ENCODE results near the gene IFI30.

The IFI30 gene

DNA sequence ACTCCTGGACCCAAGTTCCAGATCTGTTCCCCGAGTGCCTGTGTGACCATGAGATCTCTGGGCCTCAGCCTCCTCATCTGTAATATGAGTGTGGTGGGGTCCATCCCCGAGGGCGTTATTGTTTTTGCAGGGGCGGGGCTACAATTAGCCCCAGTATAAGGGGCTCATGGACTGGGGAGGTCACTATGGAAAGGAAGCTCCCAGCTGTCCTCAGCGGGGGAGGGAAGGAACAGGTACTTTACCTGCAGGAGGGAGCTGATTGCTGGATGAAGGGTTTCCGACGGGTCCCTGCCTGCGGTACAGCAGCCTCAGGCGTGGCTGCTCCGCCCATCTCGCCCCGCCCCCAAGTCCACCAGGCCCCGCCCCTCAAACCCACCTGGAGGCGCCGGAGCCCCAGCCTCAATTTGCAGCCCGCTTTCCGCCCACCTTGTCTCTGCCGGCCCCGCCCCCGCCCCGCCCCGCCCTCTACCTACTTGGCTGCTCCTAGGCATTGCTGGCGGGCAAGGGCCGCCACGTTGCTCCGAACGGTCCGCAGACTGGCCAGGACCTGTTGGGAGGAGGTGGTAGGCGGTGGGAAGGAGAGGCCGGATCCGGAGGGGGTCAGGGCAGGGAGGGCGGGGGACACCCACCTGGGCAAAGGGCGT lies 47.1 kb downstream of the IFI30 start:
- Histone ChIP-seq H3K27ac (ENCODE audit: low read depth, low read length) (no peak overlapping the region), H3K4me1 (ENCODE audit: control insufficient read depth, insufficient read depth, low read length) (peaks cover 6% of the 10 kb centered on the region; the same call in 1 of the 2 replicates), H3K36me3 (ENCODE audit: control insufficient read depth, insufficient read depth, low read length) (no peaks in the 10 kb centered on the region), H3K4me3 (ENCODE audit: low read depth, low read length) (peak overlapping the region; percentile 49; the same call in 1 of the 2 replicates), H3K27me3 (ENCODE audit: control insufficient read depth, insufficient read depth, low read length) (peaks cover 11% of the 10 kb centered on the region), H3K9ac (ENCODE audit: low read depth, low read length) (no peak overlapping the region), H3K9me3 (ENCODE audit: control insufficient read depth, insufficient read depth, low read length) (no peaks in the 10 kb centered on the region)

DNA sequence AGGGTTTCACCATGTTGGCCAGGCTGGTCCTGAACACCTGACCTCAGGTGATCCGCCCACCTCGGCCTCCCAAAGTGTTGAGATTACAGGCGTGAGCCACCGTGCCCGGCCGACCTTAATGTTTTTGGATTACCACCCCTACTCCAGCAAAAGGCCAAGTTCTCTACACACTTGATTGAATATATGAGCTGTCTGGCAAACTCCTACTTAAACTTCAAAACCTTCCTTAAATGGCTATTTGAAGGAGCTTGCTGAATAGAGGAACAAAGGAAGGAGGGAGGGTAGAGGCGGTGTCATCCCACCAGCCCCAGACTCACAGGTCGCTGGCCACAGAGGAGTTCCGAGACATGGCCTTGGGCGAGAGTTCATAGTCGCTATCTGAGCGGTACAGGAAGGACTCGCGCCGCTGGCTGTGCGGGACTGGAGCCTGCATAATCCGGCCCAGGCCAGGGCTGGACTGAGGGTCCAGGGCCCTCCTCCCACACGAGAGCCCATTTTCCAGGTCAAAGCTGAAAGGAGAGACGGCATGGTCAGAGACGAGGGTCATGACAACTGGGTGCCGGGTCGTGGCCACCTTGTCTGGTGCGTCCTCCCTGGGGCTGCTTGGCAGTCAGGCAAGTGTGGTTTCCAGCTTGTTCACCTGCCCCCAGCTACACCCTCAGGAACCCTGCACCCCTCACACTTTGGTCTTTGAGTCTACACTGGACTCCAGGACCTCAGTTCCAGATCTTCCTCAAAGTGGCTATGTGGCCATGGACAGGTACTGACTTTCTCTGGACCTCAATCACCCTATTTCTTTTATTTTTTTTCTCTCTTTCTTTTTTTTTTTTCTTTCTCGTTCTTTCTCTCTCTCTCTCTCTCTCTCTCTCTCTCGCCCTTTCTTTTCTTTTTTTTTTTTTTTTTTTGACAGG lies 48.5 kb downstream of the IFI30 start:
- Histone ChIP-seq H3K9me3 (ENCODE audit: control insufficient read depth, insufficient read depth, low read length) (no peaks in the 10 kb centered on the region), H3K27ac (ENCODE audit: low read depth, low read length) (no peak overlapping the region), H3K9ac (ENCODE audit: low read depth, low read length) (no peak overlapping the region), H3K36me3 (ENCODE audit: control insufficient read depth, insufficient read depth, low read length) (no peaks in the 10 kb centered on the region), H3K27me3 (ENCODE audit: control insufficient read depth, insufficient read depth, low read length) (peaks cover 24% of the 10 kb centered on the region), H3K4me3 (ENCODE audit: low read depth, low read length) (no peak overlapping the region), H3K4me1 (ENCODE audit: control insufficient read depth, insufficient read depth, low read length) (peaks cover 9% of the 10 kb centered on the region; the same call in 1 of the 2 replicates)

DNA sequence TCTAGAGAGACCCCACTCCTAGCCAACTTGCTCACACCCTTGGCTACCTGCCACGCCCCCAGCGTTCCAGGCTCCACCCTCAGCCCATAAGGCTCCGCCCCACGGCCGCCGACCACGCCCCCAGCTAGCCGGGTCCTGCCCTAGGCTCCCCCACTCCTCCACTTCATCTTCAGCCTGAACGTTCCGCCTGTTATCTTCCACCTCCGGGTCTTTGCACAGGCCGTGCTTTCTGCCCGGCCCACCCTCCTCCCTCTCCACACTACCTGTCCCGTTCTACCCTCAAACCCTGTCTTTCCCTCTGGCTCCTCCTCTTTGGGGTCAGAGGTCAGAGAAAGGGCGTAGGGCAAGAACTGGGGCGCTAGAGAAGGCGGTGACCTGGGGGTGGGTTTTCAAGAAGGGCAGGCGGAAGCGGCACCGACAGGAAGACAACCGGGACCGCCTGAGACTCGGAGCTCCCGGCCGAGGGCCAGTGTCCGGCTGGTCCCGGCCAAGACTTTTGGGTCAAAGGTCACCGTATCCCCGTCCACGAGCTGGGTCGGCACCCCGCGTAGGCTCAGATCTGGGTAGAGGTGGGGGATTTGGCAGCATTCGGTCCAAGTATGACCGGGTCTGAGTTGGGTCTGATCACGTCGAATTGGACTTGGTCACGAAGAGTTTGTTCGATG lies 50.4 kb downstream of the IFI30 start:
- H3K27ac ChIP-seq (ENCODE audit: low read depth, low read length), result peak overlapping the region; percentile 92
- peaks cover 9% of the 10 kb centered on the region; the same call in 1 of the 2 replicates for H3K4me1 ChIP-seq (ENCODE audit: control insufficient read depth, insufficient read depth, low read length)
- peaks cover 25% of the 10 kb centered on the region for H3K27me3 ChIP-seq (ENCODE audit: control insufficient read depth, insufficient read depth, low read length)

DNA sequence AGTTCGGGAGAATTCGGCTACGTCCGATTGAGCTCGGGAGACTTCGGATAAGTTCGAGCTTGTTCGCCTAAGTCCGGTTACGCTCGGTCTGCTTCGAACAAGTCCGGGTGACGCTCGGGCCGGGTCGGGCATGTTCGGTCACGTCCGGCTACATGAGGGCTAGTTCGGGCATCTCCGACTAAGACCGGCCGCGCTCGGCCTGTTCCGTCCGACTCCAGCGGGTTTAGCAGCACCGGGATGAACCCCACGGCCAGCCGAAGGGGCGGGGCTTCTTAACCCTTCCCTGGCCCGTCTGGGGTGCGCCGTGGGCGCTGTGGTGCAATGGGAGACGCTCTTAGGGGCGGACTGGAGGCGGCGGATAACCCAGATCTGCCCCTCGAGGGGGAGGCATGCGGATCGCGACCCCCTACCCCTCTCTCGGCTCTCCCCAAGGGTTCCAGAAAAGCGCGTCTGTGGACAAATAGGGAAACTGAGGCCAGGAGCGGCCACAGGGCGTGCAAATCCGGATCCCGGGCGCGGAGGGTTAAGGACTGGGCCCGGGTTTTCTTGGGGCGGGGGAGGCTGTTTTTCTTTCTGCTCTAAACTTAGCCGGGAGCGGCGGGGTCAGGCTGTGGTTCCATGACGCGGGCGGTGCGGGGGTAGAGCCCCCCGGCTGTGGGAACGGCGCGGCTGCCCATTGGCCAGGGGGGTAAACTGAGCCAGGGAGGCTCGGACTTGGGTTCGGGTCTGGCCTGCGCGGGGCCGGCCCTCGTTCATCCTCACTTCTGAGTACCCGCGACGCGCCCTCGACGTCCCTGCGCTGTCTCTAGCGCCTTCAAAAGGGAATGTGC lies 51.1 kb downstream of the IFI30 start:
- Histone ChIP-seq H3K9me3 (ENCODE audit: control insufficient read depth, insufficient read depth, low read length) (no peaks in the 10 kb centered on the region), H3K4me3 (ENCODE audit: low read depth, low read length) (peak overlapping the region; percentile 85), H3K4me1 (ENCODE audit: control insufficient read depth, insufficient read depth, low read length) (peaks cover 9% of the 10 kb centered on the region; the same call in 1 of the 2 replicates), H3K9ac (ENCODE audit: low read depth, low read length) (peak overlapping the region; percentile 78), H3K27me3 (ENCODE audit: control insufficient read depth, insufficient read depth, low read length) (peaks cover 25% of the 10 kb centered on the region), H3K36me3 (ENCODE audit: control insufficient read depth, insufficient read depth, low read length) (no peaks in the 10 kb centered on the region), H3K27ac (ENCODE audit: low read depth, low read length) (peak overlapping the region; percentile 92)

More for the DNA sequence above, 50.4 kb downstream of the IFI30 start:
- Histone ChIP-seq H3K9me3 (ENCODE audit: control insufficient read depth, insufficient read depth, low read length) (no peaks in the 10 kb centered on the region), H3K4me3 (ENCODE audit: low read depth, low read length) (peak overlapping the region; percentile 85), H3K9ac (ENCODE audit: low read depth, low read length) (peak overlapping the region; percentile 78), H3K36me3 (ENCODE audit: control insufficient read depth, insufficient read depth, low read length) (no peaks in the 10 kb centered on the region)

DNA sequence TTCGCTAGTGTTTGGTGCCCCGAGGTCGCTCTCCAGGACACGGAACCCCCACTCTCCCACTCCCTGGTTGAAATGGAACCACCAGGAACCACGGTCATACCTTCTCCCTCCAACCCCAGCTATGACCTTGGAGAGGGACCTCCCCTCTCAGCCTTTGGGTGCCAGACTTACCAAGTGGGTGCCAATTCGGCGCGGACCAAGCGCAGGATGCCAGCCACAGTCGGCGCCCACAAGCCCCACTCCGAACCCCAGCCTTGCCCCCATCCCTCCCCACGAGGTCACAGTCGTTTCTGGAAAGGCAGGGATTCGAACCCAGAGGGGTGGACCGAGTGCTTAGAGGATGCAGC lies 51.7 kb downstream of the IFI30 start:
- Histone ChIP-seq H3K27ac (ENCODE audit: low read depth, low read length) (no peak overlapping the region), H3K4me3 (ENCODE audit: low read depth, low read length) (peak overlapping the region; percentile 85), H3K4me1 (ENCODE audit: control insufficient read depth, insufficient read depth, low read length) (peaks cover 9% of the 10 kb centered on the region; the same call in 1 of the 2 replicates), H3K9me3 (ENCODE audit: control insufficient read depth, insufficient read depth, low read length) (no peaks in the 10 kb centered on the region), H3K9ac (ENCODE audit: low read depth, low read length) (no peak overlapping the region), H3K36me3 (ENCODE audit: control insufficient read depth, insufficient read depth, low read length) (no peaks in the 10 kb centered on the region), H3K27me3 (ENCODE audit: control insufficient read depth, insufficient read depth, low read length) (peaks cover 25% of the 10 kb centered on the region)

DNA sequence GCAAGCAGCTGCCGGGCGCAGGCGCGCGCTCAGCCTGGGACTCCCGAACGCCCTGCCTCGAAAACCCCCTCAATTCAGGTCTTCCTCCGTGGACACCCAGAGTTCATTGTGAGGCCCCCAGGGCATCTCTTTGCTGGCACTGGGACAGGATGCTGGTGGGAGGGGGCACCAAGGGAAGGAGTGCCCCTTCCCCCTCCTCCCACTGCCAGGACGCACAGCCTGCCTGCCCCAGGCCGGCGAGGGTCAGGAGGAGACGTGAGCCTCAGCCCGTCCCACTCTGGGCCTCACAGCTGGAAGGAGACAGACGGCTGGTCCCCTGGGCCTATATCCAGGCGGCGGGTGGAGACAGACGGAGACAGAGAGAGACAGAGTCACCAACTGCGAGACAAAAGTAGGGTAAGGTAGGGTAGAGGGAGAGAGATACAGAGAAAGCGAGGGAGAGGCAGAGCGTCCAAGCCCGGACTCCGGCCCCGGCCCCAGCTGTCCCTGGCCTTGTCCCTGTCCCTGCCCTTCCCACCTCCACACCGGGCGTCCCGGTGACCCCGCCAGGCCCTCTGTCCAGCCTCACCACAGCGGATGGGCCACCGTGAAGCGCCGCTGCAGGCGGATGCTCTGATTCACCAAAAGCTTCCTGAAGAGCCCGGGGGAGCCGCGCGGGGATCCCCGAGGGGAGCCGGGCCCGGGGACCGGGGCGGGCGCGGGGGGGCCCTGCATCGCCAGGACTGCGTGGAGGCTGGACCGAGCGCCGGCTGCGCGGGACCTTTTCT lies 52.3 kb downstream of the IFI30 start, which contains the start of gene PDE4C:
PDE4C (minus strand) TSS at position 737 of the 767 bp plus-strand sequence; CDS start at position 714, 23 bp downstream.
- Histone ChIP-seq H3K9ac (ENCODE audit: low read depth, low read length) (no peak within 1 kb of the TSS), H3K4me1 (ENCODE audit: control insufficient read depth, insufficient read depth, low read length) (peaks cover 13% of the 10 kb centered on the region; the same call in 1 of the 2 replicates), H3K4me3 (ENCODE audit: low read depth, low read length) (peak within 1 kb of the TSS; percentile 85), H3K27ac (ENCODE audit: low read depth, low read length) (no peak within 1 kb of the TSS), H3K9me3 (ENCODE audit: control insufficient read depth, insufficient read depth, low read length) (no peaks in the 10 kb centered on the region), H3K36me3 (ENCODE audit: control insufficient read depth, insufficient read depth, low read length) (no peaks in the 10 kb centered on the region), H3K27me3 (ENCODE audit: control insufficient read depth, insufficient read depth, low read length) (peaks cover 25% of the 10 kb centered on the region)

DNA sequence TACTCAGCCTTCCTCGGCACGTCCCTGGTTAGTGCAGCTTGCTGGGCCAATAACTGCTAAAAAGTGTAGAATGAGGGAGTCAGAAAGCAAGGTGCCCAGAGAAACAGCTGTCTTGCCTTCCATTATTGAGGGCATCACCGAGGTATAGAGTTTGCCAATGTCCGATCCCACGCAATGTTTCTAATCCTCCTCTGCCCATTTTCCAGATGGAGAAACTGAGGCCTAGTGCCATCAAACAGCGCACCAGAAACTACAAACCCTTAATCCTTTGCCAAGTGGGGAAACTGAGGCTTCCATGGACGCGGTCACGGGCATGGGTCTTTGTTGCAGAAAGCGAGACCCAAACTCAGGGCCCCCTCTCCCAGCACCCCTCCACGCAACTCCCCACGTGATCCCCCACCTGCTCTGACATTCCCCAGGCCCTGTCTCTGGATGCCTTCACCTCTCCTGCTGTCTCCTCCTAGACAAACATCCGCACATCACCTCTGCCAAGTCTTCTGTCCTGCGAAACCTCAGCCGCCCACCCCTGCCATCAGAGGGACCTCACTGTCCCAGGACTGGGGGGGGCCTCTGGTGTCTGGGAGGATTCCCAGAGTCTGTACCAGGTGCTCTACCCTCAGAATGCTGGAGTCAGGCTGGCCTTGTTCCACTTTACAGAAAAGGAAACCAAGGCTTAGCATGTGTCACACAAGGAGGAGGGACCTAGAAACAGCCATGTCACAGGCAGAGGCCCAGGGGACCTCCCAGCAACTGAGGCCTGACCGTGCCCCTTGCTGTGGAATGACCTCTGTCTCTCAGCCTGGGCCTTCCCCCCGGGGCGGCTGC lies 53.6 kb downstream of the IFI30 start:
- Histone ChIP-seq H3K36me3 (ENCODE audit: control insufficient read depth, insufficient read depth, low read length) (no peaks in the 10 kb centered on the region), H3K4me1 (ENCODE audit: control insufficient read depth, insufficient read depth, low read length) (peaks cover 24% of the 10 kb centered on the region), H3K27ac (ENCODE audit: low read depth, low read length) (no peak overlapping the region), H3K4me3 (ENCODE audit: low read depth, low read length) (no peak overlapping the region), H3K27me3 (ENCODE audit: control insufficient read depth, insufficient read depth, low read length) (peaks cover 25% of the 10 kb centered on the region), H3K9ac (ENCODE audit: low read depth, low read length) (no peak overlapping the region), H3K9me3 (ENCODE audit: control insufficient read depth, insufficient read depth, low read length) (no peaks in the 10 kb centered on the region)

All from HUES48 (cell line).